Activated naive CD8-positive, alpha-beta T cell treated with anti-CD3 and anti-CD28 coated beads, Interleukin-2, amount 50 U/mL, for 16 hours (primary cell): Measurements from ENCODE around the gene AP1M1.

Source experiments
- DNase-seq: peaks from one replicate; pipeline ENCODE4 v3.0.0-alpha.2; 2020; ENCODE audit warnings: low read depth, low spot score

Gene AP1M1

GRCh38 chr19:16295057-16295456 is 97.3 kb downstream of the AP1M1 start:
- no peak for DNase-seq
